GM21825 (cell line): Measurements from ENCODE around the gene CREB3L1.

Experiments
- ATAC-seq: cut with Tn5 transposase; IDR thresholded peaks from one replicate; pipeline ENCODE4 v1.9.1; 2021; ENCODE audit warnings: mild to moderate bottlenecking, moderate library complexity; ENCODE audit not compliant: unreplicated experiment

Gene CREB3L1

GRCh38 chr11:46321757-46322156 is 44.3 kb downstream of the CREB3L1 start:
- ATAC-seq, result no peak

GRCh38 chr11:46322759-46323158 is 45.3 kb downstream of the CREB3L1 start:
- ATAC-seq, result no peak

- ATAC-seq, result no peak
These were observed 49.5 kb downstream of the CREB3L1 start for GRCh38 chr11:46326813-46327416.

- ATAC-seq, result no peak
These were observed 50.4 kb downstream of the CREB3L1 start for GRCh38 chr11:46327829-46328228.

DNA sequence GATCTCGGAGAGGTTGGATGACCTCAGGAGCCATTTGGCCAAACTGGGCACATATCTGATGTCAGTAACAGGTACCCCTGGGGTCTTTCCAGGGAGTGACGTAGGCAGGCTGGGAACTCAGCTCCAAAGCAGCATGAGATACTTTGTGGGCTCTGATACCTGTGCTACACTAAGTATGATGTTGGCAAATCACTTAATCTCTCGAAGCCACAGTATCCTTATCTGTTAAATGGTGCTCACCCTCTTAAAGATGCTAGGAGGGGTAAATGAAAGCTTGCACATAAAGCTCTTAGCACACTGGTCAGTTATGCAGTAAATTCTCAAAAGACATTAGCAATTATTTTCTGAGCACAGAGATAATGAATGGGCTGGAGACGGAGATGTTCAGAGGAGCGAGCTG is 52.7 kb downstream of the CREB3L1 start:
- ATAC-seq, result no peak

- ATAC-seq, result no peak
These were observed 53.3 kb downstream of the CREB3L1 start for GRCh38 chr11:46330563-46331281.

DNA sequence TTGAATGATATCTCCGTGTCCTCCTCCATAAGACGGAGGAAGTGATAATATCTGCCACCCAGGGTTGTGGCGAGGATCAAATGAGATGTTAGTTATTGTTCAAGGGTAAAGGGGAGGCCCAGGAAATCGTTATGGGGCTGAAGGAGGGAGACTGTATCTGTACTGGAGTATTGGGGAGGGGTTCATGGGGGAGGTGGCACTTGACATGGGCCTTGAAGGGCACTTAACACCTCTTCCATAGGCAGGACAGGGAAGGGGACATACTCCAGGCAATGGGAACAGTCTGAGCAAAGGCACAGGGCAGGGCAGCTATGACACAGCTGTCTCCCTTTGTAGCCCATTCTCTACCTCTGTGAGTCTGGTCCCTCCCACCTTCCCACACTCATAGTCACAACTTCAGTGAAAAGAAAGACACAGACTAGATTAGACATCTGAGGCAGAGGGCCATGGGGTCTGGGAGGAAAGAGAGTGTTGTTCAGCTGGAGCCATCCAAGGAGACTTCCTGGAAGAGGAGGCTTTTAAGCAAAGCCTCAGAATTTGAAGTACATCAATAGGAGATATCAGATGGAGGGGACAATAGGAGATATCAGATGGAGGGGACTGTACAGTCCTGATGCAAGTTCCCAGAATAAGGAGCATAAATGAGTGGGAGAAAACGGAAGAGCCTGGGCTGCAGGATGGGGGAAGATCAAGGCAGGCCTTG is 54.0 kb downstream of the CREB3L1 start:
- no peak for ATAC-seq

DNA sequence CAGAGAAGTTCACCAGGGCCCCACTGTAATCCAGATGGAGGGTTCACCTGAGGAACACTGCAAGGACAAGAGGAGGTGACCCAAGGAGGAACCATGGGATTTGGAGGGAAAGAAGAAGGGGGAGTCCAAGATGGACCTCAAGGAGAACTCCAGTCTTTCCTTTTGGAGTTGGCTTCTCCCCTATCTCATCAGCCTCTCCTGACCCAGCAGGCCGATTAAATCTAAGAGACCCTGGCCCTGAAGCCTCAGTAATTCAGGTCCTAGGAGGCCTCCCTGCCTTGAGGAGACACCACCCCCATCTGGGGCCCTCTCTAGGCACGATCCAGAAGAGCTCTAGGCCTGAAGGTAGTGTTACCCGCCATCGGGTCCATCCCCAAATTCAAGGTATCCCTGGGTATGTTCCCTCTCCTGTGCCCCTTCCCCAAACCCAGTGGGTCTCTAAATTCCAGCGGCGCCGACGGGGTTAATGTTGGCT is 54.7 kb downstream of the CREB3L1 start:
- no peak for ATAC-seq

GRCh38 chr11:46332568-46333393 is 55.3 kb downstream of the CREB3L1 start:
- ATAC-seq, result no peak

- ATAC-seq, result no peak
These were observed 56.0 kb downstream of the CREB3L1 start for GRCh38 chr11:46333394-46333947.

DNA sequence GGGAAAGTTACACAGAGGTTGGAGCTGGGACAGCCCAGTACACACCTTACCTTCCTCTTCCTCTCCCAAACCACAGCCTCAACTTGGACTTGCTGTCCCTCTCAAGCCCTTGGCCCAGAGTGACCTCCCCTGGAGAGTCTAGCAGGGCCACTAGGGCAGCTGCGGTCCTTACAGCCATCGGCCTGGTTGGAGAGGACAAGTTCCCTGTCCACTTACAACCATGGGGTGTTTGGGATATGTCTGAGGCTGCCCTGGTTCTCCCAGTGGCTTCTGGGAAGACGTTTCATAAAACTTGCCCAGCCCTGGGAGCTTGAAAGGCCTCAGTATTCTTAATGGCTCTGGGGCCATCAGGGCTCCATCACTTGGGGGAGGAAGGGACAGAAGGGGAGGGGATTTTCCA is 56.7 kb downstream of the CREB3L1 start:
- no peak for ATAC-seq

DNA sequence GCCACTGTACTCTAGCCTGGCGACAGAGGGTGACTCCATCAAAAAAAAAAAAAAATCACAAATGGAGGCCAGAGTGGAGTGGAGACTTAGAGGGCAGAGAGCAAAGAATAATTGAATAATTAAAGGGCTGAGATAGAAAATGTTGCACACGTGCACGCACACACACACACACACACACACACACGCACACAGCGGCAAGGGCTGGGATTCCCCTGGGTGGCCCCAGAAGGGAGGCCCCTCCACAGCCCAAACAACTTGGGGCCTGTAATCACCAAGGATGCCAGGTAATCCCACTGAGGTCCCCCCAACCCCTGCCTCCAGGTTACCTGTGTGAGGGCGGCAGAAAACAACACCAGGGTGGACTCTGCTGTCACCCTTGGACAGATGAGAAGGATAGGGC is 57.8 kb downstream of the CREB3L1 start:
- ATAC-seq, result no peak

DNA sequence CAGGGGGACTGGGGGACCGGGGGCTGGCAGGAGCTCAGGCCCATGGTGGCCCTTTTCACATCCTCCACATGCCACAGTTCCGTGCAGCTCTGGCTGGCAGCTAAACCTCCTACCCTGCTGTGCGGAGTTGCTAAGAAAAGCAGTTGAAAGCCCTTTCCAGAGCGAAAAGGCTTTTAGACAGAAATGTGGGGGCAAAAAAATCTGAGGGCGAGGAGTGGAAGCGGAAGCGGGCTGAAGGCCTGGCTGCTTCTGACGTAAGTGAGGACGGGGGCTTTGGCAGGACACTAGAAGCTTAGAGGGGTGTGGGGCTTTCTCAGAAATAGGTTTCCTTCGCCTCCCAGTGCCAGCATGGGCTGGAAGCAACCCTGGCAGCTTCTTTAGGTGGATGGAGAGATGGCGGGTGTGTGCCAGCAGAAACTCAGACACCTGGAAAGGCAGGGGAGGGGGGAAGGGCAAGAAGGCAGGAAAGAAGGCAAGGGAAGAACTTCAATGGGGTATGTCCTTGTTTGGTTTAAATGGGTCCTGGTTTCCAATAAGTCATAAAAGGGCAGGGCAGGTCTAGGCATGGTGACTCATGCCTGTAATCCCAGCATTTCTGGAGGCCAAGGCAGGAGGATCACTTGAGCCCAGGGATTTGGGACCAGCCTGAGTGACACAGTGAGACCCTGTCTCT is 58.6 kb downstream of the CREB3L1 start:
- no peak for ATAC-seq

- ATAC-seq, result no peak
These were observed 59.2 kb downstream of the CREB3L1 start for GRCh38 chr11:46336563-46337180.

GRCh38 chr11:46337626-46338345 is 60.3 kb downstream of the CREB3L1 start:
- ATAC-seq, result no peak

DNA sequence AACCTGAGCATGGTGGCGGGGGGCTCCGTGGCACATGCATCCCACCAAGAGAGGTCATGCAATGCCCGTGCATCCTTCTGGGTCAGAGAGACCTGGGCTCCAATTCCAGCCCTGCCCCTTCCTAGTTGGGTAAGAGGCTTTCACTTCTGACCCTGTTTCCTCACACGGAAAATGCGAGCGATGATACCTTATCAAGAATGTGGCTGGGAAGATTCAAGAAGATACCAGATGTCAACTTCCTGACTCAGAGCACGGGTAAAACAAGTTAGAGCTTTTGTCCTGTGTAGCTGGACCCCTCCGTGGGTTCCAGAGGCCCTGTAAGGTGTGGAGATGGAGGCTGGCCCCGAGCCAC is 61.1 kb downstream of the CREB3L1 start:
- no peak for ATAC-seq

GRCh38 chr11:46338988-46339666 is 61.7 kb downstream of the CREB3L1 start:
- no peak for ATAC-seq

- no peak for ATAC-seq
These were observed 62.4 kb downstream of the CREB3L1 start for GRCh38 chr11:46339816-46340215.

GRCh38 chr11:46341454-46341853 is 64.0 kb downstream of the CREB3L1 start:
- ATAC-seq, result no peak
